Astrocyte of the cerebellum (primary cell): ENCODE data around the gene SGMS1.

ENCODE experiments used
- DNase-seq: peaks from one replicate; pipeline ENCODE4 v3.0.0-alpha.2; 2011; ENCODE audit warnings: low read depth
- H3K4me3 ChIP-seq: 2 replicates; pipeline ENCODE4 v1.5.1; 2011; ENCODE audit warnings: mild to moderate bottlenecking, low read depth, low read length, moderate library complexity
- in situ Hi-C: cut with HindIII; loops from 2 replicates; pipeline ENCODE4 v1.10.0; 2017; ENCODE audit warnings: low sequenced_read_pairs
- TF ChIP-seq, protein P1 (sequence below): IDR thresholded peaks from 2 replicates; pipeline ENCODE4 v1.5.1; 2012; ENCODE audit warnings: low read length, low read depth, moderate library complexity, mild to moderate bottlenecking; ENCODE audit errors: missing control alignments

The SGMS1 gene

GRCh38 chr10:50624413-50624865, 683 bp upstream of the SGMS1 start:
- in situ Hi-C loops, result no loop called here
- DNase-seq, result peak; percentile 86
- TF ChIP-seq, protein P1, sequence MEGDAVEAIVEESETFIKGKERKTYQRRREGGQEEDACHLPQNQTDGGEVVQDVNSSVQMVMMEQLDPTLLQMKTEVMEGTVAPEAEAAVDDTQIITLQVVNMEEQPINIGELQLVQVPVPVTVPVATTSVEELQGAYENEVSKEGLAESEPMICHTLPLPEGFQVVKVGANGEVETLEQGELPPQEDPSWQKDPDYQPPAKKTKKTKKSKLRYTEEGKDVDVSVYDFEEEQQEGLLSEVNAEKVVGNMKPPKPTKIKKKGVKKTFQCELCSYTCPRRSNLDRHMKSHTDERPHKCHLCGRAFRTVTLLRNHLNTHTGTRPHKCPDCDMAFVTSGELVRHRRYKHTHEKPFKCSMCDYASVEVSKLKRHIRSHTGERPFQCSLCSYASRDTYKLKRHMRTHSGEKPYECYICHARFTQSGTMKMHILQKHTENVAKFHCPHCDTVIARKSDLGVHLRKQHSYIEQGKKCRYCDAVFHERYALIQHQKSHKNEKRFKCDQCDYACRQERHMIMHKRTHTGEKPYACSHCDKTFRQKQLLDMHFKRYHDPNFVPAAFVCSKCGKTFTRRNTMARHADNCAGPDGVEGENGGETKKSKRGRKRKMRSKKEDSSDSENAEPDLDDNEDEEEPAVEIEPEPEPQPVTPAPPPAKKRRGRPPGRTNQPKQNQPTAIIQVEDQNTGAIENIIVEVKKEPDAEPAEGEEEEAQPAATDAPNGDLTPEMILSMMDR, result no peak
- peak overlapping the region; percentile 88 for H3K4me3 ChIP-seq

GRCh38 chr10:50622706-50623662, 772 bp downstream of the SGMS1 start:
- in situ Hi-C loops, result no loop called here
- H3K4me3 ChIP-seq, result peak overlapping the region; percentile 88
- DNase-seq, result no peak
- TF ChIP-seq, protein P1, result no peak

- DNase-seq, result peak; percentile 85
- peak overlapping the region; percentile 88 for H3K4me3 ChIP-seq
- in situ Hi-C loops, result no loop called here
- TF ChIP-seq, protein P1, result no peak
Observed at GRCh38 chr10:50621968-50622705, 1.6 kb downstream of the SGMS1 start.

- no peak overlapping the region for H3K4me3 ChIP-seq
- in situ Hi-C loops, result no loop called here
- TF ChIP-seq, protein P1, result no peak
- no peak for DNase-seq
Observed at GRCh38 chr10:50620899-50621298, 2.9 kb downstream of the SGMS1 start.

DNA sequence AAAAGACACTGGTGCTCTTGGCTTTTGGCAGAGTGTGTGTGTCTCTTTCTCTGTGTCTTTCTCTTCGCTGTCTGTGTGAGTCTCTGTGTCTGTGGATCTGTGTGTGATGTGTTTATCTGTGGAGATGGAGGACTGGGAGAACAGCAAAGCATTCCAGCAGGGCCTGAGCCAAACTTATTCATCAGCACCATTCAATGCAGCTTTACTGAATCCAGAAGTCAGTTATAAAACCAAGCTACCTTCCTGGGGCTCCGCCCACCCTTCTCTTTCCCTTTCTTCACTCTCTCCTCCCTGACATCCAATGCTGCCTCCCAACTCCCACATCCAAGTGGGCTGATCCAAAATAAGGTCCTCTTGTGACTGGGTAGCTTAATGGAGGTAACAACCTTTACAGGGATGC, 3.9 kb downstream of the SGMS1 start:
- in situ Hi-C loops, result no loop called here
- TF ChIP-seq, protein P1, result no peak
- H3K4me3 ChIP-seq, result no peak overlapping the region
- DNase-seq, result no peak

DNA sequence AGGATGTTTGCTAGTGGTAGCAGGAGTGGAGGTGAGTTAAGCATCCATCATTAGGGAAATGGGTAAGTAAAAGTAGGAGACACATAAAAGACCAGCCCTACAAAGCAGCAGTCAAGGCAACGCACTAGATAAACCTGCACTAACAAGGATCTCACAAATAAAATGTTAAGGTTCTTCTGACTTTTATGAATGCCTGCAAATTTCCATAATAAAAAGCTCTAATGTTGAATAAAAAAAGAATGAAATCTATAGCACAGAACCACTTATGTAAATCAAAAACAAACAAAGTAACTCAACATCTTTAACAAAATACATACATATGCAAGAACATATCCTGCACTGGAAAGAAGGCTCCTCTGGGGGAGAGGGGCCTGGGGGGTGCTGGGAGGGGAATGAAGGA, 4.6 kb downstream of the SGMS1 start:
- in situ Hi-C loops, result no loop called here
- TF ChIP-seq, protein P1, result no peak
- no peak overlapping the region for H3K4me3 ChIP-seq
- no peak for DNase-seq
